HG02840 (cell line): ENCODE data around the gene DBNDD2.

Experiments used
- ATAC-seq: cut with Tn5 transposase; IDR thresholded peaks from one replicate; pipeline ENCODE4 v1.9.1; 2021; ENCODE audit warnings: mild to moderate bottlenecking, moderate library complexity, moderate number of reproducible peaks; ENCODE audit not compliant: unreplicated experiment, low FRiP score

DBNDD2 gene

GRCh38 chr20:45407783-45408645, at the start of gene DBNDD2:
DBNDD2 (plus strand) TSS chr20:45408289; CDS start chr20:45408468, 179 bp downstream.
- ATAC-seq, result no peak

GRCh38 chr20:45359069-45359405, 49.1 kb upstream of the DBNDD2 start:
- no peak for ATAC-seq

- no peak for ATAC-seq
These were observed 48.5 kb upstream of the DBNDD2 start for GRCh38 chr20:45359406-45360148.

- ATAC-seq, result no peak
These were observed 46.3 kb upstream of the DBNDD2 start for GRCh38 chr20:45361793-45362192.

GRCh38 chr20:45362804-45363610, 45.1 kb upstream of the DBNDD2 start, which contains the start of gene SYS1:
SYS1 (plus strand) TSS chr20:45363156; CDS start chr20:45363532, 376 bp downstream.
- peak; percentile 83 for ATAC-seq

GRCh38 chr20:45363611-45364492, 44.2 kb upstream of the DBNDD2 start:
- ATAC-seq, result no peak

GRCh38 chr20:45365444-45365970, 42.6 kb upstream of the DBNDD2 start:
- ATAC-seq, result no peak

- ATAC-seq, result no peak
These were observed 41.9 kb upstream of the DBNDD2 start for GRCh38 chr20:45366192-45366591.

- ATAC-seq, result no peak
These were observed 41.5 kb upstream of the DBNDD2 start for GRCh38 chr20:45366631-45367030.

- ATAC-seq, result no peak
These were observed 41.0 kb upstream of the DBNDD2 start for GRCh38 chr20:45367126-45367525.

GRCh38 chr20:45368221-45368980, 39.7 kb upstream of the DBNDD2 start:
- peak; percentile 83 for ATAC-seq

- no peak for ATAC-seq
These were observed 37.4 kb upstream of the DBNDD2 start for GRCh38 chr20:45370571-45371160.

GRCh38 chr20:45372241-45372640, 35.8 kb upstream of the DBNDD2 start:
- ATAC-seq, result no peak

- ATAC-seq, result no peak
These were observed 35.3 kb upstream of the DBNDD2 start for GRCh38 chr20:45372646-45373352.

- ATAC-seq, result peak; percentile 56
These were observed 34.6 kb upstream of the DBNDD2 start for GRCh38 chr20:45373353-45374100.

- no peak for ATAC-seq
These were observed 34.0 kb upstream of the DBNDD2 start for GRCh38 chr20:45374101-45374467.

- no peak for ATAC-seq
These were observed 33.1 kb upstream of the DBNDD2 start for GRCh38 chr20:45374966-45375365.
